ENCODE data around the gene PLD4.

The PLD4 gene

GRCh38 chr14:104953097-104953496 is 28.4 kb downstream of the PLD4 start:
- Histone ChIP-seq H3F3A (ENCODE audit: insufficient read depth, low read length) (no peaks in the 10 kb centered on the region), H3K27ac (ENCODE audit: low read depth, low read length, poor library complexity, severe bottlenecking) (no peak overlapping the region), H4K20me1 (ENCODE audit: insufficient read depth, low read length) (no peaks in the 10 kb centered on the region), H3K9ac (ENCODE audit: low read length) (no peak overlapping the region), H3K4me3 (ENCODE audit: low read depth, low read length, poor library complexity, severe bottlenecking) (no peak overlapping the region), H3K36me3 (ENCODE audit: insufficient read depth, low read length) (no peaks in the 10 kb centered on the region), H2AFZ (ENCODE audit: low read length) (no peak overlapping the region), H3K4me2 (ENCODE audit: low read length) (no peak overlapping the region), H3K79me2 (ENCODE audit: insufficient read depth, low read length) (no peaks in the 10 kb centered on the region), H3K9me2 (ENCODE audit: low read depth, low read length) (no peaks in the 10 kb centered on the region), H3K4me1 (ENCODE audit: insufficient read depth, low read length, severe bottlenecking) (no peaks in the 10 kb centered on the region), H3K27me3 (ENCODE audit: insufficient read depth, low read length) (no peaks in the 10 kb centered on the region; the same call in 1 of the 2 replicates), H3K9me3 (ENCODE audit: low read length) (no peaks in the 10 kb centered on the region)
- TF ChIP-seq CTCF (IDR thresholded peaks at IDR 0.05; ENCODE audit: low read length) (no peak), EZH2 (IDR thresholded peaks at IDR 0.05; ENCODE audit: borderline replicate concordance, low read length) (no peak)

GRCh38 chr14:104953896-104954656 is 29.4 kb downstream of the PLD4 start:
- no peaks in the 10 kb centered on the region for H4K20me1 ChIP-seq (ENCODE audit: insufficient read depth, low read length)
- no peaks in the 10 kb centered on the region for H3K9me2 ChIP-seq (ENCODE audit: low read depth, low read length)
- H2AFZ ChIP-seq (ENCODE audit: low read length) = no peak overlapping the region
- no peak overlapping the region for H3K27ac ChIP-seq (ENCODE audit: low read depth, low read length, poor library complexity, severe bottlenecking)
- H3F3A ChIP-seq (ENCODE audit: insufficient read depth, low read length) = no peaks in the 10 kb centered on the region
- H3K4me1 ChIP-seq (ENCODE audit: insufficient read depth, low read length, severe bottlenecking) = no peaks in the 10 kb centered on the region
- no peak overlapping the region for H3K4me2 ChIP-seq (ENCODE audit: low read length)
- H3K4me3 ChIP-seq (ENCODE audit: low read depth, low read length, poor library complexity, severe bottlenecking) = no peak overlapping the region
- H3K79me2 ChIP-seq (ENCODE audit: insufficient read depth, low read length) = no peaks in the 10 kb centered on the region
- H3K36me3 ChIP-seq (ENCODE audit: insufficient read depth, low read length) = no peaks in the 10 kb centered on the region
- H3K9ac ChIP-seq (ENCODE audit: low read length) = no peak overlapping the region
- no peak for TF ChIP-seq CTCF (IDR thresholded peaks at IDR 0.05; ENCODE audit: low read length)
- TF ChIP-seq EZH2 (IDR thresholded peaks at IDR 0.05; ENCODE audit: borderline replicate concordance, low read length) = no peak
- H3K9me3 ChIP-seq (ENCODE audit: low read length) = no peaks in the 10 kb centered on the region
- H3K27me3 ChIP-seq (ENCODE audit: insufficient read depth, low read length) = no peaks in the 10 kb centered on the region; the same call in 1 of the 2 replicates

GRCh38 chr14:104954746-104955395 is 30.2 kb downstream of the PLD4 start:
- H3K36me3 ChIP-seq (ENCODE audit: insufficient read depth, low read length) = no peaks in the 10 kb centered on the region
- no peaks in the 10 kb centered on the region for H3K79me2 ChIP-seq (ENCODE audit: insufficient read depth, low read length)
- H3F3A ChIP-seq (ENCODE audit: insufficient read depth, low read length) = no peaks in the 10 kb centered on the region
- no peak overlapping the region for H3K4me2 ChIP-seq (ENCODE audit: low read length)
- H3K9me3 ChIP-seq (ENCODE audit: low read length) = no peaks in the 10 kb centered on the region
- no peak overlapping the region for H3K4me3 ChIP-seq (ENCODE audit: low read depth, low read length, poor library complexity, severe bottlenecking)
- no peaks in the 10 kb centered on the region for H3K4me1 ChIP-seq (ENCODE audit: insufficient read depth, low read length, severe bottlenecking)
- H3K27ac ChIP-seq (ENCODE audit: low read depth, low read length, poor library complexity, severe bottlenecking) = no peak overlapping the region
- H3K9ac ChIP-seq (ENCODE audit: low read length) = no peak overlapping the region
- no peaks in the 10 kb centered on the region for H3K9me2 ChIP-seq (ENCODE audit: low read depth, low read length)
- TF ChIP-seq EZH2 (IDR thresholded peaks at IDR 0.05; ENCODE audit: borderline replicate concordance, low read length) (no peak), CTCF (IDR thresholded peaks at IDR 0.05; ENCODE audit: low read length) (no peak)
- H2AFZ ChIP-seq (ENCODE audit: low read length) = no peak overlapping the region
- no peaks in the 10 kb centered on the region; the same call in 1 of the 2 replicates for H3K27me3 ChIP-seq (ENCODE audit: insufficient read depth, low read length)
- no peaks in the 10 kb centered on the region for H4K20me1 ChIP-seq (ENCODE audit: insufficient read depth, low read length)

Data from OCI-LY1 (cell line).